Activated effector memory CD4-positive, alpha-beta T cell treated with Interleukin-2 at 50 U/mL for 16 hours (primary cell): ENCODE measurements around the gene CEP120.
"Not testable (repeated sequence)": the region's sequence is repeated elsewhere in the genome, so short reads cannot be mapped to it uniquely, and the experiment has no call there.

Experiments used
- DNase-seq: peaks from one replicate; pipeline ENCODE4 v3.0.0-alpha.2; 2020

Gene CEP120

GRCh38 chr5:123423278-123424149 is at the start of gene CEP120:
Gene CEP120, minus strand, starts transcription at chr5:123423403. Its CDS starts 405 bp downstream, at chr5:123422998.
- DNase-seq, result peak; percentile 95

DNA sequence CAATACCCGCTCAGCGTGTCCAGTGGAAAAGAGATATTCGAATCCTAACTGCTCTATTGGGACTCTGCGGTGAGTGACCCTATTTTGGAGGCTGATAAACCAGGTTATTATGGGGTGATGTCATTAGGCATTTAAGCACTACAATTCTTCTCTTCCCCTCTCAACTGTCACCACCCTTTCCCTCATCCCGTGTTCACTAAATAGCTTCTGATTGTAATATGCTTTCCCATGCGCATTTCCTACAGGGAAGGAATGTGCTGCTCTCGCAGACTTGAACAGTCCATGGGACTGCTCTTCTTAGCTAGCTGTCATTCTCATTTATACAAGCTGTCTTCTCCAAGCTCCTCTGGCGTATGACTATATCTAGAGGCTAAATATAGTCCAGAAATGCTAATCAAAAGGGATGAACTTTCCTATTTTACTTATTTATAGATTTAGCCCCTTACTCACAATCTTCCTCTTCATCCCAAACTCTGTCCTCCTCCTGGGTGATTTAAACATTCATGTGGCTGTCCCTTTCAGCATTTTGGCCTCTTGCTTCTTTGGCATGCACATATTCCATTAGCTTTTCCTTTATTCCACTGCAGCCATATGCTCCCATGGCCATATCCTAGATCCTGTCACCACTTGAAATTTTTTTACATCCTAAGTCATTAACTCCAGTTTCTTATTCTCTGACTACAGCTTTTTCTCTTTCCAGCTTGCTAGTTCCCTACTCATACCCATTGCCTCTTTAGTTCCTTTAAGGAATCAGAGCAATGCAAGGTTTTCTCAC is 49.1 kb upstream of the CEP120 start:
- no peak for DNase-seq

GRCh38 chr5:123471385-123471784 is 48.2 kb upstream of the CEP120 start:
- no peak for DNase-seq

GRCh38 chr5:123466839-123467238 is 43.6 kb upstream of the CEP120 start:
- not testable (repeated sequence) for DNase-seq

- DNase-seq, result no peak
Observed at GRCh38 chr5:123460296-123460729, 37.1 kb upstream of the CEP120 start.

GRCh38 chr5:123458994-123459393 is 35.8 kb upstream of the CEP120 start:
- DNase-seq, result not testable (repeated sequence)

- DNase-seq, result no peak
Observed at GRCh38 chr5:123456242-123456641, 33.0 kb upstream of the CEP120 start.

DNA sequence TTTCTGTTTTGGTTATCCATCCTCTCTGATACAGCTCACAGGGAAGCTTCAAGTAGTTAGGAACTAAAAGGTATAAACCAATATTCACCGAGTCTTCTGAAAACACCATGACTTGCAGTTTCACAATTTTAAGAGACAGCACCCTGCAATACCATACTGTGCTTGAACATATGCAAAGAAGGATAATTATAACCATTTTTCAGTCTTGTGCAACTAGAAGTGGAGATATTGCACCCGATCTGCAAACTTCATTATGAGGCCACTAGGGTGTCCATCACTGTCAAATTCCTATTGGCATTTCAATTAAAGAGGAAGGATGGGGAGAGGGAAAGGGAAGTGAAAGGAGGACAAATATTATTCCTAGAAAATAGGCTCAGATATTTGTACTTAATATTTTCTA is 32.4 kb upstream of the CEP120 start:
- no peak for DNase-seq

DNA sequence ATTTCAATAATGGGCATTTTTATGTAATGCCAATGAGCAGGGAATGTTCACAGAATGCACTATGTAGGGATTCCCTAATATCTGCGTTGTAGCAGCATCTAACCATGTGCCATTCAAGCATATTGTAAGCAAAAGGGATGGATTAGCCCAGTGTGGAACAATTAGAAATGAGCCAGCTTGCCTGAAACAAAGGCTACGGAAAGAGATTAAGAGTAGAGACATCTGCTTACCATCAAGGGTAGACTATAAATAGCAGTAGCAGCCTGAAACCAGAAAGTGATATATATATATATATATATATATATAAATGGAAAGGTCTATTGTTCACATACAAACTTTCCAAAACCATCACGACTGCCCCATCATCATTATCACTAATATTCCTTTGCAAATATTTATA is 31.9 kb upstream of the CEP120 start:
- no peak for DNase-seq

GRCh38 chr5:123454259-123454911 is 31.2 kb upstream of the CEP120 start:
- DNase-seq, result no peak

GRCh38 chr5:123452401-123452800 is 29.2 kb upstream of the CEP120 start:
- DNase-seq, result no peak

GRCh38 chr5:123451047-123451446 is 27.8 kb upstream of the CEP120 start:
- no peak for DNase-seq

GRCh38 chr5:123450640-123451039 is 27.4 kb upstream of the CEP120 start:
- DNase-seq, result no peak

- no peak for DNase-seq
Observed at GRCh38 chr5:123450114-123450513, 26.9 kb upstream of the CEP120 start.

DNA sequence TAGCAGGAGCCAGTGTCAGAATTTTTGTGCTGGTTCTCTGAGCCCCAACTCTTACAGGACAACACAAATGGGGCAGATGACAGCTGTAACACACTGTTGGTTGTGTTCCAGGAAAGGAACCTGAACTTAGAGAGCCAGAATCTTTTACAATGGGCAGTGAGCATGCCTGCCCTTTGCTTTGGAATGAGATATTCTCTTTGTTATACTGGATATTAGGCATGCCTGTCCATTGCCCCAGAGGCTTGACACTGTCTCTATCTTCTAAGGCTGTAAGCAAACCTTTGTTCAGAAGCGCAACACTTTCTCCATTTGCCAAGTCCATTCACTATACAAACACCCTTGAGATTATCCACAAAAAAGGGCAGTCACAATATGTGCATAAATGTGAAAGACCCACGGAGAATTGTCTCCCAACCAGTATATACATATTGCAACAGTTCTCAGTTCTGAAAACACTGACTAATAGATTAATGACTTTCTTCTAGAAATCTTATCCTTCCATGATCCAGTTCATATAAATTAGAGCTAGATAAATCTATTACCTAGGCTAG is 26.3 kb upstream of the CEP120 start:
- DNase-seq, result no peak

- DNase-seq, result no peak
Observed at GRCh38 chr5:123448743-123449142, 25.5 kb upstream of the CEP120 start.

DNA sequence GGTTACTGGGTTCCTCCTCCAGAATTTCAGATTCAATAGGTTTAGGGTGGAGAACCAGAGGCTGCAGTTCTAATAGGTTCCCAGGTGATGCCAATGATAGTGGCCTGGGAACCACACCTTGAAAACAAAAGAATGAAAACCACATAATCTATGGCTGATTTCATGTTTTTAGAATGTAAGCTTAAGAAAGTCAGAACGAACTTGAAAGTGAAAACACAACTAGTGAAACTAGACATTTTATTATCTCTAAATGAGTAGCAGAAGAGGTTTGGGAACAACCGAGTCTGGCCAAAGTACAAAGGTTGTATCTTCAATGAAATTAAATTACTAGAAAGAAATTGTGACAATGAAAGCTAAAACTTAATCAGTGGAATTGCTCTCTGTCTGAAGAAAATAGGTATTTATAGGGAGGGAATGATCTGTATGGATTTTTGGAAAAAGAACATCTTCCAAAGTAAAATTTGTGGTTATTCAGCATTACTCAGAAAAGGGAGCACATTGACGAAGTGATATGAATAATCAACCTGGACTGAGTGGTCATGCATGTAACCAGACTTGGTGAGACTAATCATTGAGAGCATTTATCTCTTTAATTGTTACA is 24.9 kb upstream of the CEP120 start:
- no peak for DNase-seq

GRCh38 chr5:123444016-123444415 is 20.8 kb upstream of the CEP120 start:
- DNase-seq, result no peak

GRCh38 chr5:123441408-123441807 is 18.2 kb upstream of the CEP120 start:
- no peak for DNase-seq

DNA sequence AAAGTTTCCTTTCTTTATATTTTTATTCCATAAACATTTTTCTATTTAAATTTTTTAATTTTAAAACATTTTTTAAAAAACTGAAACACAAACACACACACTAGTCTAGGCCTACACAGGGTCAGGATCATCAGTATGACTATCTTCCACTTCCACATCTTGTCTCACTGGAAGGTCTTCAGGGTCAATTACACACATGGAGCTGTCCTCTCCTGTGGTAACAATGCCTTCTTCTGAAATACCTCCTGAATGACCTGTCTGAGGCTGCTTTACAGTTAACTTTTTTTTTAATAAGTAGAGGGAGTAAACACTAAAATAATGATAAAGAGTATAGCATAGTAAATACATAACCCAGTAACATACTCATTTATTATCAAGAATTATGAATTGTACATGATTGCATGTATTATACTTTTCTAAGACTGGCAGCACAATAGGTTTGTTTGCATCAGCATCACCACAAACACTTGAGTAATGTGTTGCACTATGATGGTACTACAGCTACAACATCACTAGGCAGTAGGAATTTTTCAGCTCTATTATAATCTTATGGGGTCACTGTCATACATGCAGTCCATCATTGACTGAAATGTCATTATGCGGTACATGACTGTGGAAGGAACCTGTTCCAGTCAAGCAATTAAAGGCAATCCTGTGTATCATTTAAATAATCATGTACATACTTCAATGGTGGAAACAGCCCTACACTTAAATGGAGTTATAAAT is 17.4 kb upstream of the CEP120 start:
- DNase-seq, result no peak

GRCh38 chr5:123439709-123440108 is 16.5 kb upstream of the CEP120 start:
- no peak for DNase-seq

DNA sequence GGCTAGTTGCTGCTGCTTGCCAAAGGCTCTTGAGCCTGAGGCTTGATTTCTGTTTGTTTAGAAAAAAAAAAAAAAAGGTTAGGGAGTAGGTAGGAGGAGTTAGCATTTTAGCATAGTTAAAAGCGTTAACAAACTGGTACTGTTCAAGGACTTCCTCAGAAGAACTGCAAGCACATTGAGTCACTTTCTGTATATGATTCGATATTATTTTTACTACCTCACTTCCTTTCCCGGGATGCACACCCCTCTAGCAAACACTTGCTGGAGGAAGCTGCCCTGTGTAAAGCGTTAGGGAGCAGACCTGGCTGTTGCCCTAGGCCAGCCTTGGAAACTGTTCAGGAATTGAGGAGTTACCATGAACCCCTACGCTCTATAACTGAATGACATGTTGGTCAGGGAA is 15.7 kb upstream of the CEP120 start:
- DNase-seq, result no peak
